GM12878 (cell line): ENCODE results near the gene HADH. TPM values are rescaled to one million over a fixed set of nuclear protein-coding genes. Genes with fewer than 3 reads are reported as not detected.

Experiments
- ATAC-seq: fragments of 200-7000 bp; cut with Tn5 transposase; 3 replicates; pipeline ENCODE4 v1.9.1; 2020; ENCODE audit warnings: mild to moderate bottlenecking, moderate library complexity
- BruUV-seq: library from RNA; stranded (reverse); fragments of 400-500 nt; replicated peaks from 2 replicates; lab custom pipeline; 2021; lab: Mats Ljungman, UMichigan
- CTCF ChIA-PET: fragments of 300-600 bp; sonication (Branson Sonifier 250); formaldehyde crosslinking; extraction: SDS; loops from one replicate; lab custom pipeline; 2021; ENCODE audit warnings: inconsistent platforms; lab: Yijun Ruan, JAX
- POLR2A ChIA-PET: fragments of 350-600 bp; formaldehyde crosslinking; extraction: SDS; loops from one replicate; lab custom pipeline; 2021; ENCODE audit warnings: inconsistent platforms; lab: Charles Lee
- RAD21 ChIA-PET: fragments of 300-600 bp; sonication (Branson Sonifier 250); formaldehyde crosslinking; loops from one replicate; lab custom pipeline; 2023; ENCODE audit warnings: antibody characterized with exemption; ENCODE audit not compliant: unreplicated experiment; lab: Charles Lee
- SMC1A ChIA-PET: fragments of 300-600 bp; sonication (Branson Sonifier 250); formaldehyde crosslinking; loops from one replicate; lab custom pipeline; 2023; ENCODE audit not compliant: unreplicated experiment, uncharacterized antibody; lab: Charles Lee
- DNase-seq: peaks from one replicate; pipeline ENCODE4 v3.0.0-alpha.2; 2011; ENCODE audit warnings: low read depth, low spot score
- FAIRE-seq: peaks from 3 replicates; lab custom pipeline; 2011; peaks lifted over from hg19 to GRCh38; lab: Jason Lieb, UNC
- H2AFZ ChIP-seq: 2 replicates; pipeline ENCODE4 v1.6.0; 2011; ENCODE audit warnings: low read depth, low read length, control low read depth; ENCODE audit not compliant: control insufficient read depth
- H3K27ac ChIP-seq: 2 replicates; pipeline ENCODE4 v1.5.1; 2011; ENCODE audit warnings: control low read depth; ENCODE audit not compliant: control insufficient read depth, insufficient read depth
- H3K27me3 ChIP-seq, 2 experiments: replicated peaks in 1 of 2; 2 replicates each; pipeline versions ENCODE4 v1.6.0 to v1.6.1; 2011; ENCODE audit warnings: low read length in 1 of 2; ENCODE audit not compliant: control insufficient read depth in 2 of 2, insufficient read depth in 2 of 2
- H3K36me3 ChIP-seq, 2 experiments: 2 replicates each; pipeline ENCODE4 v1.5.1; 2011; ENCODE audit warnings: low read length in 1 of 2; ENCODE audit not compliant: control insufficient read depth in 2 of 2, insufficient read depth in 2 of 2
- H3K4me1 ChIP-seq: 2 replicates; pipeline ENCODE4 v1.6.1; 2011; ENCODE audit warnings: mild to moderate bottlenecking, low read length, moderate library complexity, mixed read lengths; ENCODE audit not compliant: control insufficient read depth, insufficient read depth
- H3K4me2 ChIP-seq: 2 replicates; pipeline ENCODE4 v1.6.0; 2011; ENCODE audit warnings: control low read depth; ENCODE audit not compliant: control insufficient read depth, insufficient read depth
- H3K4me3 ChIP-seq: fragments of 200-600 bp; sonication (generic); 2 replicates; pipeline ENCODE4 v1.5.1; 2016
- H3K79me2 ChIP-seq: 2 replicates; pipeline ENCODE4 v1.6.0; 2011; ENCODE audit warnings: low read length; ENCODE audit not compliant: control insufficient read depth, insufficient read depth
- H3K9ac ChIP-seq: 2 replicates; pipeline ENCODE4 v1.8.0; 2011; ENCODE audit warnings: low read length, control low read depth, mixed read lengths; ENCODE audit not compliant: control insufficient read depth, insufficient read depth
- H3K9me3 ChIP-seq: replicated peaks from 3 replicates; pipeline ENCODE4 v1.5.1; 2011; ENCODE audit warnings: mild to moderate bottlenecking, low read length; ENCODE audit not compliant: control insufficient read depth, insufficient read depth
- H4K20me1 ChIP-seq: 2 replicates; pipeline ENCODE4 v1.6.0; 2011; ENCODE audit not compliant: control insufficient read depth, insufficient read depth
- ATF3 ChIP-seq: IDR thresholded peaks from 2 replicates; pipeline ENCODE4 v1.6.1; 2011; ENCODE audit warnings: low read depth, mild to moderate bottlenecking, low read length, moderate library complexity, borderline replicate concordance; ENCODE audit errors: extremely low read depth
- CTCF ChIP-seq, 3 experiments: IDR thresholded peaks in 2 of 3; conservative IDR thresholded peaks in 1 of 3; 2 replicates each; pipeline ENCODE4 v1.5.1; 2011; ENCODE audit warnings: low read depth in 3 of 3, low read length in 3 of 3, mild to moderate bottlenecking in 3 of 3, control low read depth in 2 of 3, moderate library complexity in 2 of 3, inconsistent platforms in 1 of 3, mixed read lengths in 1 of 3; ENCODE audit not compliant: control insufficient read depth in 2 of 3, insufficient read depth in 1 of 3; ENCODE audit errors: extremely low read depth in 1 of 3
- EP300 ChIP-seq, 2 experiments: fragments of 150-350 bp in 1 of 2; IDR thresholded peaks; 2 replicates each; pipeline ENCODE4 v1.6.1; 2011 to 2012; ENCODE audit warnings: low read depth in 2 of 2, low read length in 2 of 2, borderline replicate concordance in 1 of 2, improper control_type of control experiment in 1 of 2, inconsistent platforms in 1 of 2; ENCODE audit not compliant: control insufficient read depth in 1 of 2
- FOXM1 ChIP-seq: IDR thresholded peaks from 2 replicates; pipeline ENCODE4 v1.6.1; 2012; ENCODE audit warnings: low read depth, mild to moderate bottlenecking, inconsistent platforms, low read length, moderate library complexity
- HDGF ChIP-seq: fragments of 450-650 bp; IDR thresholded peaks from 2 replicates; pipeline ENCODE4 v1.6.1; 2016; ENCODE audit warnings: antibody characterized with exemption
- IKZF1 ChIP-seq: fragments of 450-650 bp; conservative IDR thresholded peaks from 2 replicates; pipeline ENCODE4 v1.6.1; 2017; ENCODE audit warnings: antibody characterized with exemption, mild to moderate bottlenecking
- IRF5 ChIP-seq: fragments of 450-650 bp; IDR thresholded peaks from 2 replicates; pipeline ENCODE4 v1.6.1; 2017; ENCODE audit warnings: borderline replicate concordance
- KLF5 ChIP-seq: fragments of 450-650 bp; IDR thresholded peaks from 2 replicates; pipeline ENCODE4 v1.6.1; 2014; ENCODE audit warnings: mild to moderate bottlenecking; ENCODE audit not compliant: partially characterized antibody
- NFXL1 ChIP-seq: fragments of 450-650 bp; IDR thresholded peaks from 2 replicates; pipeline ENCODE4 v1.6.1; 2017; ENCODE audit warnings: antibody characterized with exemption, mild to moderate bottlenecking, borderline replicate concordance
- POU2F2 ChIP-seq: IDR thresholded peaks from 3 replicates; pipeline ENCODE4 v1.6.1; 2011; ENCODE audit warnings: low read depth, mild to moderate bottlenecking, low read length, borderline replicate concordance
- RAD21 ChIP-seq: IDR thresholded peaks from 2 replicates; pipeline ENCODE4 v1.6.1; 2011; ENCODE audit warnings: mild to moderate bottlenecking, low read depth, low read length, moderate library complexity; ENCODE audit not compliant: insufficient read depth
- RELA ChIP-seq: fragments of 450-650 bp; IDR thresholded peaks from 2 replicates; pipeline ENCODE4 v1.8.0; 2014; ENCODE audit warnings: borderline replicate concordance; ENCODE audit not compliant: partially characterized antibody
- RUNX3 ChIP-seq: IDR thresholded peaks from 2 replicates; pipeline ENCODE4 v1.6.1; 2012; ENCODE audit warnings: low read length, inconsistent platforms
- SMC3 ChIP-seq: IDR thresholded peaks from 2 replicates; pipeline ENCODE4 v1.6.1; 2011; ENCODE audit warnings: low read length, improper control_type of control experiment, borderline replicate concordance
- SUPT20H ChIP-seq: IDR thresholded peaks from 2 replicates; pipeline ENCODE4 v1.6.1; 2011; ENCODE audit warnings: low read depth, mild to moderate bottlenecking, low read length, moderate library complexity, borderline replicate concordance; ENCODE audit not compliant: control insufficient read depth
- USF2 ChIP-seq: IDR thresholded peaks from 2 replicates; pipeline ENCODE4 v1.6.1; 2011; ENCODE audit warnings: low read depth, low read length, improper control_type of control experiment, borderline replicate concordance
- YY1 ChIP-seq: IDR thresholded peaks from 2 replicates; pipeline ENCODE4 v1.6.1; 2011; ENCODE audit warnings: low read depth, mild to moderate bottlenecking, low read length
- WGBS: methylation state at CpG from one replicate; pipeline ENCODE4 v1.1.6; 2016; ENCODE audit warnings: low lambda C conversion rate; ENCODE audit not compliant: insufficient replicate concordance, insufficient coverage; ENCODE audit errors: missing lambda C conversion rate; 5-methylcytosine and 5-hydroxymethylcytosine counted together
- in situ Hi-C: fragments of 300-500 bp; cut with MboI; formaldehyde crosslinking; loops from 9 replicates; pipeline ENCODE4 v1.14.3; 2018; ENCODE audit warnings: mixed read lengths
- intact Hi-C: fragments of 100-400 bp; cut with micrococcal nuclease; formaldehyde crosslinking; loops from one replicate; pipeline ENCODE4 v1.14.2; 2022; ENCODE audit not compliant: unreplicated experiment
- polyA plus RNA-seq, 11 experiments: library from polyadenylated mRNA; depleted of rRNA in 4 of 11; unstranded in 6 of 11; stranded (reverse) in 5 of 11; fragments of >200 nt; fragmentation: Nextera tagmentation in 4 of 11; fragmentation: Illumina TruSeq in 1 of 11; extraction: Ambion mirVana in 4 of 11; extraction: Trizol in 1 of 11; gene quantifications; 1 replicate in 1 of 11; 2 replicates in 10 of 11; pipeline versions ENCODE4 v1.2.1 to v1.2.3, GENCODE V29; 2011 to 2016; ENCODE audit warnings: inconsistent platforms in 2 of 11, missing spikeins in 2 of 11, low read depth in 1 of 11
- total RNA-seq, 4 experiments: library from RNA; depleted of rRNA in 3 of 4; stranded (reverse); fragments of >200 nt in 3 of 4; fragmentation: Illumina TruSeq in 1 of 4; extraction: Trizol in 1 of 4; gene quantifications; 2 replicates each; pipeline versions ENCODE4 v1.2.1 to v1.2.3, GENCODE V29; 2013 to 2021

Gene HADH
- total and polyA plus RNA-seq, 10 of the 15 experiments (the other 5 are each of a cell fraction or from before 2014, with no cell fraction given), result 20.3 to 97.9 (median 76.6) TPM

- SMC1A ChIA-PET, result interaction anchor here (0.9 to 3.9 kb wide), 27 partner anchors 9 to 581 kb away, joined by 3 to 34 read pairs (median 5); partner anchors contain the start of gene HADH
- in situ Hi-C loops, result loop anchor here (5.0 kb wide), 1 partner anchor 554 kb away; no protein-coding TSS in a partner anchor
Measured at GRCh38 chr4:108018040-108018883, 28.6 kb downstream of the HADH start.

More at GRCh38 chr4:108018040-108018883, 28.6 kb downstream of the HADH start:
- Histone ChIP-seq H3K9me3 (no peaks in the 10 kb centered on the region), H3K4me1 (no peaks in the 10 kb centered on the region), H3K4me2 (no peak overlapping the region), H3K27me3 (no peaks in the 10 kb centered on the region), H3K4me3 (no peak overlapping the region), H3K79me2 (no peaks in the 10 kb centered on the region), H3K9ac (no peak overlapping the region), H3K27ac (no peak overlapping the region), H3K36me3 (peaks cover under 1 to 15% of the 10 kb centered on the region in 2 experiments), H4K20me1 (no peaks in the 10 kb centered on the region), H2AFZ (peak overlapping the region; percentile 23; the same call in 1 of the 2 replicates)
- peak; percentile 95 for ATAC-seq
- ChIA-PET POLR2A (interaction anchor here (1.4 to 1.8 kb wide), 2 partner anchors 24 to 26 kb away, joined by 3 to 4 read pairs; no protein-coding TSS in a partner anchor), RAD21 (interaction anchor here (0.8 to 5.3 kb wide), 11 partner anchors 10 to 602 kb away, joined by 3 to 43 read pairs (median 5); partner anchors contain the start of gene RPL34), CTCF (interaction anchor here (0.6 to 4.3 kb wide), 47 partner anchors 8 to 1388 kb away, joined by 3 to 90 read pairs (median 4); no protein-coding TSS in a partner anchor)
- FAIRE-seq, result peak; percentile 93
- no TSS peak for BruUV-seq
- intact Hi-C loops, result loop anchor here (1.0 kb wide), 2 partner anchors 475 to 554 kb away; no protein-coding TSS in a partner anchor
- no peak for DNase-seq
- 42% methylated on average over 8 of the region's 8 CpGs for WGBS
- TF ChIP-seq RUNX3, result peak; percentile 16; the same call in 1 of the 2 replicates
- TF ChIP-seq RELA, result no peak
- TF ChIP-seq CTCF (IDR thresholded peaks at IDR 0.05 in 2 of 3, conservative IDR thresholded peaks at IDR 0.05 in 1 of 3; ENCODE audit: control insufficient read depth in 2 of 3, extremely low read depth in 1 of 3, insufficient read depth in 1 of 3, low read depth in 3 of 3, low read length in 3 of 3), result peak; percentile 80 to 90 (median 88)
- TF ChIP-seq SUPT20H, result no peak
- 0 out of 2 replicates have a peak, but pooled peaks have one; percentile 39 for TF ChIP-seq FOXM1
- no peak for TF ChIP-seq USF2
- TF ChIP-seq IRF5, result no peak
- TF ChIP-seq NFXL1, result no peak
- TF ChIP-seq SMC3, result peak; percentile 82
- TF ChIP-seq POU2F2, result no peak
- TF ChIP-seq HDGF, result no peak
- TF ChIP-seq IKZF1, result no peak
- peak; percentile 95 for TF ChIP-seq RAD21
- TF ChIP-seq YY1, result peak; percentile 41; the same call in 1 of the 2 replicates
- TF ChIP-seq ATF3, result no peak
- TF ChIP-seq KLF5, result no peak
- no peak for TF ChIP-seq EP300 (IDR thresholded peaks at IDR 0.05; ENCODE audit: borderline replicate concordance in 1 of 2, control insufficient read depth in 1 of 2, low read depth in 2 of 2, low read length in 2 of 2)
- TF ChIP-seq, all 136 proteins: peak for 6
